Type B pancreatic cell (in vitro differentiated cells): ENCODE measurements around the gene SPG21. TPM values are rescaled to one million over a fixed set of nuclear protein-coding genes. Genes with fewer than 3 reads are reported as not detected.

ENCODE experiments used
- DNase-seq: peaks from one replicate; pipeline ENCODE4 v3.0.0; 2021; ENCODE audit warnings: mixed read lengths; ENCODE audit not compliant: unreplicated experiment; ENCODE audit errors: extremely low spot score
- H3K27ac Mint-ChIP-seq: 2 replicates; pipeline ENCODE4 v1.8.0; 2021; ENCODE audit warnings: mild to moderate bottlenecking, mixed read lengths
- H3K27me3 Mint-ChIP-seq: 2 replicates; pipeline ENCODE4 v1.8.0; 2021; ENCODE audit warnings: mixed read lengths
- H3K36me3 Mint-ChIP-seq: 2 replicates; pipeline ENCODE4 v1.8.0; 2021; ENCODE audit warnings: mixed read lengths
- H3K4me1 Mint-ChIP-seq: one replicate; pipeline ENCODE4 v1.8.0; 2021; ENCODE audit warnings: mixed read lengths; ENCODE audit not compliant: unreplicated experiment
- H3K4me3 Mint-ChIP-seq: 2 replicates; pipeline ENCODE4 v1.8.0; 2021; ENCODE audit warnings: mild to moderate bottlenecking, mixed read lengths
- H3K9me3 Mint-ChIP-seq: 2 replicates; pipeline ENCODE4 v1.8.0; 2021; ENCODE audit warnings: mixed read lengths
- long read RNA-seq: library from polyadenylated mRNA; unstranded; transcript quantifications from one replicate; pipeline ENCODE4 v2.0.0, GENCODE V29; 2020
- total RNA-seq: library from RNA; stranded (reverse); gene quantifications from 2 replicates; pipeline ENCODE4 v1.2.1, GENCODE V29; 2021; ENCODE audit warnings: low replicate concordance
- TF ChIP-seq, protein P1 (sequence below): fragments of 200-600 bp; sonication (generic); conservative IDR thresholded peaks from 2 replicates; pipeline ENCODE4 v1.5.0; 2021; ENCODE audit warnings: antibody characterized with exemption, mild to moderate bottlenecking

SPG21 gene, protein sequence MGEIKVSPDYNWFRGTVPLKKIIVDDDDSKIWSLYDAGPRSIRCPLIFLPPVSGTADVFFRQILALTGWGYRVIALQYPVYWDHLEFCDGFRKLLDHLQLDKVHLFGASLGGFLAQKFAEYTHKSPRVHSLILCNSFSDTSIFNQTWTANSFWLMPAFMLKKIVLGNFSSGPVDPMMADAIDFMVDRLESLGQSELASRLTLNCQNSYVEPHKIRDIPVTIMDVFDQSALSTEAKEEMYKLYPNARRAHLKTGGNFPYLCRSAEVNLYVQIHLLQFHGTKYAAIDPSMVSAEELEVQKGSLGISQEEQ
- total RNA-seq: 77.0 and 80.7 TPM in 2 replicates
- long read RNA-seq, transcript SPG21-201 (9 exons, 1,822 nt): major isoform, 115 of 135 reads
- long read RNA-seq, partial matches to known transcripts: 0 of 135 reads
- long read RNA-seq, other reads (novel, unspliced or antisense): 15 of 135 reads

DNA sequence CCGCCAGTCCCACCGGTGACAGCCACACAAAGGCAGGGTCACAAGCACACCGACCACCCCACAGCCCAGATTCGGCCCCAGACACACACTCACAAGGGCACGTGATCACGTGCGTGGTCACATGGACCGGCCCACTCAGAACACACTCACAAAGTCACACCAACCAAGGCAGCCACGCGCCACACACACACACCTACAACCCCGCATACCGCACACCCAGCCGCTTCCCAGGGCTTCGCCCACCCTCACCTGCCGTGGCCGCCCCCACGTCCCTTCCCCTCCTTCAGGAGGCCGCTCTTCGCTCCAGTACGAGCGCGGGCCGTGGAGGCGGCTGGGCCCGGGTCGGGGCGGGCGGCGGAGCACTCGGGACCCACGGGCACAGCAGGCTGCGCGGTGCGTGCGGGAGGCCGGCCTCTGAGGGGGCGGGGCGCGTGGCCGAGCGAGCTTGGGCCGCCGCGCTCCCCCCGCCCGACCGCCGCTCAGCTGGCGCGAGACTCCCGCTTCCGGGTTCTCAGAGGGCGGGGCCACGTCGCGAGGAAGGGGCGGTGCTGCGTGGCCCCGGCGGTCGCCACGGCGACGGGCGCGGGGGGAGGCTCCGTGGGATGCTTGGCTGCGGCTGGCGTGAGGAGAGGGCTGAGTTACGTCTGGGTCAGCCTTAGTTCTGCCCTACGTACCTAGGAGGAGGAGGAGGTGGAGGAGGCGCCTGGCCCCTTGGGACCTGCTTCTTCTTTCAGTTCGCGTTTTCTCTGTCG, at the start of gene SPG21:
SPG21 (minus strand) TSS at position 499 of the 752 bp plus-strand sequence. CDS start 6,345 bp downstream, outside the sequence.
- peaks cover 4% of the 10 kb centered on the region for H3K36me3 Mint-ChIP-seq
- H3K27ac Mint-ChIP-seq: peak within 1 kb of the TSS; percentile 97
- H3K4me1 Mint-ChIP-seq: peaks cover 35% of the 10 kb centered on the region
- no peaks in the 10 kb centered on the region for H3K27me3 Mint-ChIP-seq
- peak within 1 kb of the TSS; percentile 100 for H3K4me3 Mint-ChIP-seq
- DNase-seq: peak; percentile 96
- H3K9me3 Mint-ChIP-seq: no peaks in the 10 kb centered on the region
- TF ChIP-seq, protein P1, sequence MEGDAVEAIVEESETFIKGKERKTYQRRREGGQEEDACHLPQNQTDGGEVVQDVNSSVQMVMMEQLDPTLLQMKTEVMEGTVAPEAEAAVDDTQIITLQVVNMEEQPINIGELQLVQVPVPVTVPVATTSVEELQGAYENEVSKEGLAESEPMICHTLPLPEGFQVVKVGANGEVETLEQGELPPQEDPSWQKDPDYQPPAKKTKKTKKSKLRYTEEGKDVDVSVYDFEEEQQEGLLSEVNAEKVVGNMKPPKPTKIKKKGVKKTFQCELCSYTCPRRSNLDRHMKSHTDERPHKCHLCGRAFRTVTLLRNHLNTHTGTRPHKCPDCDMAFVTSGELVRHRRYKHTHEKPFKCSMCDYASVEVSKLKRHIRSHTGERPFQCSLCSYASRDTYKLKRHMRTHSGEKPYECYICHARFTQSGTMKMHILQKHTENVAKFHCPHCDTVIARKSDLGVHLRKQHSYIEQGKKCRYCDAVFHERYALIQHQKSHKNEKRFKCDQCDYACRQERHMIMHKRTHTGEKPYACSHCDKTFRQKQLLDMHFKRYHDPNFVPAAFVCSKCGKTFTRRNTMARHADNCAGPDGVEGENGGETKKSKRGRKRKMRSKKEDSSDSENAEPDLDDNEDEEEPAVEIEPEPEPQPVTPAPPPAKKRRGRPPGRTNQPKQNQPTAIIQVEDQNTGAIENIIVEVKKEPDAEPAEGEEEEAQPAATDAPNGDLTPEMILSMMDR: no peak

DNA sequence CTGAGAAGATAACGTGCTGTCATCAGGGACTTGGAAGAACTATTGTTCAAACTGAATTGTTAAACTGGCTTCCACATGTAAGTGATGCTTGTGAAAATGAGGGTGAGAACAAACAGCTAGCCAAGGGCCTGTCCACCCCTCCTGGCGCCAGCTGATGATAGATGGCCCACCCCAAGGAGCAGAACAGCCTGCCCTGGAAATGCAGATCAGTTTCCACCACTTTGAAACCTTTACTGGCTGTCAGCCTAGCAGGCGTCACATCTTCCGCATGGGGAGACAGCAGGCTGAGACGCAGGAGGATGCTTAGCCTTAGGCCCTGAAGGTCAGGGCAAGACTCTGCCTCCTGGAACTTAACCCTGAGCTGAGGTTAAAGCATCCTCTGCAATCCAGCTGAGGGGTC, 49.1 kb upstream of the SPG21 start:
- no peaks in the 10 kb centered on the region for H3K9me3 Mint-ChIP-seq
- H3K27ac Mint-ChIP-seq: no peak overlapping the region
- no peak for DNase-seq
- H3K4me3 Mint-ChIP-seq: no peak overlapping the region
- peaks cover 3% of the 10 kb centered on the region for H3K27me3 Mint-ChIP-seq
- TF ChIP-seq, protein P1: no peak
- no peaks in the 10 kb centered on the region for H3K36me3 Mint-ChIP-seq
- H3K4me1 Mint-ChIP-seq: peaks cover 35% of the 10 kb centered on the region

DNA sequence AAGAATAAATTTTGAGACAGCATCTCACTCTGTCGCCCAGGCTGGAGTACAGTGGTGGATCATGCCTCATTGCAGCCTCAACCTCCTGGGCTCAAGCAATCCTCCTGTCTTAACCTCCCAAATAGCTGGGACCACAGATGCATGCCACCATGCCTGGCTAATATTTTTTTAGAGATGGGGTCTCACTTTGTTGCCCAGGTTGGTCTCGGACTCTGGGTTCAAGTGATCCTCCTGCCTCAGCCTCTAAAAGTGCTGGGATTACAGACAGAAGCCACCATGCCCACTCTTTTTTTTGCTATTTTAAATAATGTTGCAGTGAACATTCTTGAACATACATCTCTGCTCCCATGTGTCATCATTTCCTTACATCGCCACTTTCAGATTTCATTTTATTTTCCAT, 48.7 kb upstream of the SPG21 start:
- DNase-seq: no peak
- peaks cover 3% of the 10 kb centered on the region for H3K27me3 Mint-ChIP-seq
- TF ChIP-seq, protein P1: no peak
- H3K36me3 Mint-ChIP-seq: no peaks in the 10 kb centered on the region
- no peak overlapping the region for H3K4me3 Mint-ChIP-seq
- no peak overlapping the region for H3K27ac Mint-ChIP-seq
- peaks cover 39% of the 10 kb centered on the region for H3K4me1 Mint-ChIP-seq
- H3K9me3 Mint-ChIP-seq: no peaks in the 10 kb centered on the region

DNA sequence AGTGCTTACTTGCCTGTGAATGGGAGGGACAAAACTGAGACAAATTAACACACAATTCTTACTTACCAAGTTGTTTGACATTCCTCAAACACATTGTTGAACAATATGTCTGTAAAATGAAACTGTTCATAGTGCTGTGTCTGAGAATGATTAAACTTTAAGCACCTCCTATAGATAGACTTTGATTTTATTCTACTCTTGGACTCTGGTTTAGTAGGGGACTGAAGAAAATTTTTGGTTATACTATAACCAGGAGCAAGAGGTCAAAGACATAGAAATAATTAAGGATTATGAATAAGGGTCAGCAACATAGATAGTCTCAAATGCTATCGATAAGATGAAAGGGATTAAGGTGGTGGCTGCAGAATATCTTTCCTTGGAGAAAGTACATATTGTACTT, 47.6 kb upstream of the SPG21 start:
- DNase-seq: no peak
- Mint-ChIP-seq H3K27ac (no peak overlapping the region), H3K4me1 (peaks cover 37% of the 10 kb centered on the region), H3K9me3 (no peaks in the 10 kb centered on the region), H3K36me3 (no peaks in the 10 kb centered on the region), H3K27me3 (no peaks in the 10 kb centered on the region), H3K4me3 (no peak overlapping the region)
- TF ChIP-seq, protein P1: no peak

DNA sequence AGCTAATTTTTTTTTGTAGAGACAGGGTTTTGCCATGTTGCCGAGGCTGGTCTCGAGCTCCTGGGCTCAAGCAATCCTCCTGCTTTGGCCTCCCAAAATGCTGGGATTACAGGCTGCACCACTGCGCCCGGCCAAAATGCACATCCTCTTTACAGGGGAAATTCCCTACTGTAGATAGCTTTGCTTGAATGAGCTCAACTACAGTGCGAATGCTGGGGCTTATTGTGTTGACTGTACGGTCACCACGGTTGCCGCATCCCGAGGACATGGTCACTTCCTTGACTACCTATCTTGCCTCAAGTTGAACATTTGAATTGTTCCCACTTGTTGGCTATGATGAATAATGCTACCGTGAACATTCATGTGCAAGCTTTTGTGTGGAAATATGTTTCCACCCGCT, 45.0 kb upstream of the SPG21 start:
- Mint-ChIP-seq H3K4me3 (no peak overlapping the region), H3K27me3 (peaks cover 5% of the 10 kb centered on the region), H3K9me3 (no peaks in the 10 kb centered on the region), H3K36me3 (no peaks in the 10 kb centered on the region), H3K27ac (no peak overlapping the region), H3K4me1 (peaks cover 48% of the 10 kb centered on the region)
- TF ChIP-seq, protein P1: no peak
- no peak for DNase-seq
